ENCODE data around the gene FIGLA. TPM values are rescaled to one million over a fixed set of nuclear protein-coding genes. Genes with fewer than 3 reads are reported as not detected.
A peak's percentile ranks its signal among the peaks of the same experiment; 100 is the strongest.

The FIGLA gene, protein sequence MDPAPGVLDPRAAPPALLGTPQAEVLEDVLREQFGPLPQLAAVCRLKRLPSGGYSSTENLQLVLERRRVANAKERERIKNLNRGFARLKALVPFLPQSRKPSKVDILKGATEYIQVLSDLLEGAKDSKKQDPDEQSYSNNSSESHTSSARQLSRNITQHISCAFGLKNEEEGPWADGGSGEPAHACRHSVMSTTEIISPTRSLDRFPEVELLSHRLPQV
- polyA plus RNA-seq, result not detected
- long read RNA-seq, donor 1, result 0 reads
- long read RNA-seq, donor 2, result 0 reads
- long read RNA-seq, donor 3, result 0 reads
- long read RNA-seq, donor 4, result 0 reads
- long read RNA-seq, donor 5, result 0 reads
- long read RNA-seq, donor 6, result 0 reads
- long read RNA-seq, donor 7, result 0 reads
- long read RNA-seq, donor 8, result 0 reads
- long read RNA-seq, donor 9, result 0 reads
- long read RNA-seq, donor 10, result 0 reads
- long read RNA-seq, donor 11, result 0 reads

DNA sequence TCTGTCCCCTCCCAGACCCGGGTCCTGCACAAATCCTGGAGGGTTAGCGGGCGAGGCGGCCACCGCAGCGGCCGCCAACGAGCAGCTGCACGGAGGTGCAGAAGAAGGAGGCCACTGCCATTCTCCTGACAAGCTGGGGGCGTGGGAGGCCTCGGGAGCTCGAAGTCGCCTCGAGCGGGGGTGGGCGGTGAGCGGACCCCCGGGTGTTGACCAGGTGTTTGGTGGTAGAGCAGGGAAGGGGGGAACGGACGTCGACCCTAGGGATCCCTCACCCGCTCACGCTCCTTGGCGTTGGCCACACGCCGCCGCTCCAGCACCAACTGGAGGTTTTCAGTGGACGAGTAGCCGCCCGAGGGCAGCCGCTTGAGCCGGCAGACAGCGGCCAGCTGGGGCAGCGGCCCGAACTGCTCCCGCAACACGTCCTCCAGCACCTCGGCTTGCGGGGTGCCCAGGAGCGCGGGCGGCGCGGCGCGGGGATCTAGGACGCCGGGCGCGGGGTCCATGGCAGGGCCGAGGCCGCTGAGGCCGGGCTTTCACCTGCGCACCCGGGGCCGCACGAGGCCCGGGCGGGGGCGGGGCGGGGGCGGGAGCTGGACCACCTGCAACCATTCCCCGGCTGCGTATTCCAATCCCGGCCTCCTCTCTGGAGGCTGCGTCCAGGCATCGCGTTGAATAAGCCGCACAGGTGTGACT is at the start of gene FIGLA:
Gene FIGLA (minus strand): TSS at position 508 of the 693 bp plus-strand sequence. CDS start 5 bp downstream, at position 503.
- Histone ChIP-seq H3K27ac (ENCODE audit: low read length) (no peak within 1 kb of the TSS), H3K36me3 (ENCODE audit: control insufficient read depth, insufficient read depth, low read length) (no peaks in the 10 kb centered on the region), H3K27me3 (ENCODE audit: control insufficient read depth, insufficient read depth, low read length) (peaks cover 77% of the 10 kb centered on the region), H3K4me1 (ENCODE audit: control insufficient read depth, insufficient read depth, low read length) (peaks cover 3% of the 10 kb centered on the region), H3K9me3 (ENCODE audit: control insufficient read depth, low read depth, low read length) (peaks cover 5% of the 10 kb centered on the region), H3K4me3 (ENCODE audit: low read length) (no peak within 1 kb of the TSS)
- no CpG with 5 or more reads among the region's 69 CpGs for WGBS (ENCODE audit: insufficient coverage, low lambda C conversion rate)
- peak in 1 of 2 donors; percentile 11 for DNase-seq

GRCh38 chr2:70837980-70838925 is 47.8 kb upstream of the FIGLA start:
- no CpG with 5 or more reads among the region's 10 CpGs for WGBS (ENCODE audit: insufficient coverage, low lambda C conversion rate)
- DNase-seq, result no peak
- Histone ChIP-seq H3K4me3 (ENCODE audit: low read length) (no peak overlapping the region), H3K4me1 (ENCODE audit: control insufficient read depth, insufficient read depth, low read length) (no peaks in the 10 kb centered on the region), H3K27me3 (ENCODE audit: control insufficient read depth, insufficient read depth, low read length) (peaks cover 11% of the 10 kb centered on the region), H3K9me3 (ENCODE audit: control insufficient read depth, low read depth, low read length) (no peaks in the 10 kb centered on the region), H3K36me3 (ENCODE audit: control insufficient read depth, insufficient read depth, low read length) (no peaks in the 10 kb centered on the region), H3K27ac (ENCODE audit: low read length) (no peak overlapping the region)

DNA sequence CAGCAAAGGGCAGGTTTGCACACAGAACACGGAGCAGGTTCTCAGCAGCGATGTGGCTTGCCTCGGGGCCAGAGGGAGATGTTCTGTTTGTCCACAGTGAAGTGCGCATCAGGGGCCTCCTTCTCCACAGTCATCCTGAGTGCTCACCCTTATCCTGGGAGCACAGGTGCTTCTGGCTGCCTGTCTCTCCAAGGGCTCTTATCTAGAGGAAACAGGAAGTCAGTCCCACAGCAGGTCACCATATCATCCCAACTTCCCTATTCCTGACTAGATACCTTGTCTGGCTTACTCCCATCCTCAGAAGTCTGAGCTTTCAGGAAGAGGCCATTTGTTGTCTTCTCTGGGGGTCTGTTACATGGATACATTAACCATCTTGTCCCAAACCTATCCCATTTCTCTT is 45.2 kb upstream of the FIGLA start, which contains the start of gene CD207:
Gene CD207 (minus strand): TSS at position 174 of the 400 bp plus-strand sequence. CDS start 40 bp downstream, at position 134.
- H3K27ac ChIP-seq (ENCODE audit: low read length), result no peak within 1 kb of the TSS
- WGBS (ENCODE audit: insufficient coverage, low lambda C conversion rate), result no CpG with 5 or more reads among the region's 4 CpGs

DNA sequence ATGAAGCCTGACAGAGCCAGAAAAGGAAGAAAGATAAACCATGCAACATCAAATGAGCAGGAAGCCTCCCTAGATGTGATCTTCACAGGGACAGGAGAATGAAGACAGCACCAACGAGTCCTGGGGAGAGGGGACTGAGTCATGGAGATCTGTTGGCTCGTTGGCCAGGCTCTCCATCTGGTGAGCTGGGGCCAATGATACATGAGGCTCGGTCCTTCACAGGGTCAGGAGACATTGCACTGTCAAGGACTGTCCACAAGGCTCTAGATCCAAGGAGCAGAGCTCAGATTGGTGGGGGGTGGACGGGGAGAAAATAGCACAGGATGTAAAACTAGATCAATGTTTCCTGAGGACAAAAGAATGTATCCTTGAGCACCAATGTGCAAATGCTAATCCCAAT is 44.4 kb upstream of the FIGLA start:
- DNase-seq, result no peak
- no CpG with 5 or more reads among the region's 4 CpGs for WGBS (ENCODE audit: insufficient coverage, low lambda C conversion rate)
- Histone ChIP-seq H3K4me1 (ENCODE audit: control insufficient read depth, insufficient read depth, low read length) (no peaks in the 10 kb centered on the region), H3K36me3 (ENCODE audit: control insufficient read depth, insufficient read depth, low read length) (no peaks in the 10 kb centered on the region), H3K9me3 (ENCODE audit: control insufficient read depth, low read depth, low read length) (no peaks in the 10 kb centered on the region), H3K27ac (ENCODE audit: low read length) (no peak overlapping the region), H3K4me3 (ENCODE audit: low read length) (no peak overlapping the region), H3K27me3 (ENCODE audit: control insufficient read depth, insufficient read depth, low read length) (peaks cover 11% of the 10 kb centered on the region)

More for the DNA sequence above, 45.2 kb upstream of the FIGLA start, which contains the start of gene CD207:
- Histone ChIP-seq H3K4me3 (ENCODE audit: low read length) (no peak within 1 kb of the TSS), H3K27me3 (ENCODE audit: control insufficient read depth, insufficient read depth, low read length) (peaks cover 7% of the 10 kb centered on the region), H3K4me1 (ENCODE audit: control insufficient read depth, insufficient read depth, low read length) (no peaks in the 10 kb centered on the region), H3K9me3 (ENCODE audit: control insufficient read depth, low read depth, low read length) (no peaks in the 10 kb centered on the region), H3K36me3 (ENCODE audit: control insufficient read depth, insufficient read depth, low read length) (no peaks in the 10 kb centered on the region)
- DNase-seq, result no peak

DNA sequence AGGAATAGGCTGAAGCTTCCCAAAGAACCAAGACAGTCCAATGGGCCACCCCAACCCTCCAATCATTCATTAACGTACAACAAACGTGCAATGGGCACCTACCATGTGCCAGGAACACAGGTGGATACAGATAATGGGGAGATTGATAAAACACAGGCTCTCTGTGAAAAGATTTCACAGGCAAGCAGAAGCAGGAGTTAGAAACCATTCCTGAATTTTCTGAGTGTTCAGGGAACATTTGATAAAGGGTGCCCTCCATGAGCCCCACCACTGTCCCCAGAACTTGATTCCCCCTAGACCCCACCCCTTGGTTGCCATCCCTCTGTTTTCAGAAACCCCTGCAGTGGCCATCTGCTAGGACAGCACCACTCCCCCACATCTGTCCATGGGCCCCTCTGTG is 43.7 kb upstream of the FIGLA start:
- no peak for DNase-seq
- Histone ChIP-seq H3K36me3 (ENCODE audit: control insufficient read depth, insufficient read depth, low read length) (no peaks in the 10 kb centered on the region), H3K27ac (ENCODE audit: low read length) (no peak overlapping the region), H3K4me3 (ENCODE audit: low read length) (no peak overlapping the region), H3K9me3 (ENCODE audit: control insufficient read depth, low read depth, low read length) (no peaks in the 10 kb centered on the region), H3K27me3 (ENCODE audit: control insufficient read depth, insufficient read depth, low read length) (peaks cover 11% of the 10 kb centered on the region), H3K4me1 (ENCODE audit: control insufficient read depth, insufficient read depth, low read length) (no peaks in the 10 kb centered on the region)
- WGBS (ENCODE audit: insufficient coverage, low lambda C conversion rate), result 93% methylated on average over 2 of the region's 2 CpGs

DNA sequence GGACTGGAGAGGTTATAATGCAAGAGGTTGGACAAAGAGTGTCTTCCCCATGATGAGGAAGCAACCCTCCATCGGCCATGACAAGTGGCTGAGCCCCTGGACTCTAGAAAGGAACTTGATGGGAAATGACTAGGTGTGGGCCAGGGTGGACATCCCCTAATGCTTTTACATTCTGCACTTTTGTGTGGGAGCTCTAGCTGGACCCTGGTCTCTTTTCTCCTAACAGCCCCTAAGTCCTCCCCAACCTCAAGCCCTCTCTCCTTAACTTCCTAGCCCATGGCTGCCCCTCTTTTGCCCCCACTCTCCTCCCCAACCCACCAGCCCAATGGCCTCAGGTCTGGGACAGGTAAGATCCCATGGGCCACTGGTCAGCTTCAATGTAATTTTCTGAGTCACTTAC is 42.8 kb upstream of the FIGLA start:
- H3K27me3 ChIP-seq (ENCODE audit: control insufficient read depth, insufficient read depth, low read length), result peaks cover 11% of the 10 kb centered on the region
- no peak overlapping the region for H3K4me3 ChIP-seq (ENCODE audit: low read length)
- H3K4me1 ChIP-seq (ENCODE audit: control insufficient read depth, insufficient read depth, low read length), result no peaks in the 10 kb centered on the region
- no peaks in the 10 kb centered on the region for H3K36me3 ChIP-seq (ENCODE audit: control insufficient read depth, insufficient read depth, low read length)
- no peak for DNase-seq
- WGBS (ENCODE audit: insufficient coverage, low lambda C conversion rate), result no CpG with 5 or more reads among the region's 1 CpG
- no peaks in the 10 kb centered on the region for H3K9me3 ChIP-seq (ENCODE audit: control insufficient read depth, low read depth, low read length)
- H3K27ac ChIP-seq (ENCODE audit: low read length), result no peak overlapping the region

GRCh38 chr2:70832386-70832785 is 41.9 kb upstream of the FIGLA start:
- no peaks in the 10 kb centered on the region for H3K36me3 ChIP-seq (ENCODE audit: control insufficient read depth, insufficient read depth, low read length)
- H3K4me3 ChIP-seq (ENCODE audit: low read length), result no peak overlapping the region
- H3K27ac ChIP-seq (ENCODE audit: low read length), result no peak overlapping the region
- H3K4me1 ChIP-seq (ENCODE audit: control insufficient read depth, insufficient read depth, low read length), result no peaks in the 10 kb centered on the region
- DNase-seq, result no peak
- WGBS (ENCODE audit: insufficient coverage, low lambda C conversion rate), result no CpG with 5 or more reads among the region's 2 CpGs
- no peaks in the 10 kb centered on the region for H3K9me3 ChIP-seq (ENCODE audit: control insufficient read depth, low read depth, low read length)
- H3K27me3 ChIP-seq (ENCODE audit: control insufficient read depth, insufficient read depth, low read length), result peaks cover 11% of the 10 kb centered on the region

- no peaks in the 10 kb centered on the region for H3K4me1 ChIP-seq (ENCODE audit: control insufficient read depth, insufficient read depth, low read length)
- WGBS (ENCODE audit: insufficient coverage, low lambda C conversion rate), result no CpG with 5 or more reads among the region's 6 CpGs
Observed at GRCh38 chr2:70831861-70832260, 41.4 kb upstream of the FIGLA start.

DNA sequence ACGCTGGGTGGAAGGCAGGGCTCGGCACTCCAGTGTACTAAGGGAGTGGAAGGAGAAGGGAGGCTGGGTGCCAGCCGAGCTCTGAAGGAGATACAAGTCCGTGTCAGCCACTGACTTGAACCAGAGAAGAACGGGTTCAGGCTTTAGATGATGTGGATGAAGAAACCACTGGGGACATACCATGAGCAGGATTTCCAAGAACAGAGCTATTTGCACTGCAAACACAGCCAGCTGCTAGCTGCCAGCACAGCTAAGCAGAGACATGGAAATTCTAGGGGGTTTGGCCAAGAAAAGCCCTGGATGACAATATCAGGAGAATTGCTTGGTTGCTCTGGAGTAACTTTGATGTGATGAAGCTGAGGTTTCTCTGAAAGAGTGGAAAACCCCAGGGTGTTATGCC is 39.9 kb upstream of the FIGLA start:
- Histone ChIP-seq H3K36me3 (ENCODE audit: control insufficient read depth, insufficient read depth, low read length) (no peaks in the 10 kb centered on the region), H3K27me3 (ENCODE audit: control insufficient read depth, insufficient read depth, low read length) (peaks cover 11% of the 10 kb centered on the region), H3K27ac (ENCODE audit: low read length) (no peak overlapping the region), H3K4me1 (ENCODE audit: control insufficient read depth, insufficient read depth, low read length) (no peaks in the 10 kb centered on the region), H3K9me3 (ENCODE audit: control insufficient read depth, low read depth, low read length) (no peaks in the 10 kb centered on the region), H3K4me3 (ENCODE audit: low read length) (no peak overlapping the region)
- WGBS (ENCODE audit: insufficient coverage, low lambda C conversion rate), result no CpG with 5 or more reads among the region's 5 CpGs
- no peak for DNase-seq

More at GRCh38 chr2:70831861-70832260, 41.4 kb upstream of the FIGLA start:
- no peak for DNase-seq
- no peaks in the 10 kb centered on the region for H3K9me3 ChIP-seq (ENCODE audit: control insufficient read depth, low read depth, low read length)
- H3K36me3 ChIP-seq (ENCODE audit: control insufficient read depth, insufficient read depth, low read length), result no peaks in the 10 kb centered on the region
- H3K4me3 ChIP-seq (ENCODE audit: low read length), result no peak overlapping the region
- H3K27ac ChIP-seq (ENCODE audit: low read length), result no peak overlapping the region
- H3K27me3 ChIP-seq (ENCODE audit: control insufficient read depth, insufficient read depth, low read length), result peaks cover 11% of the 10 kb centered on the region

DNA sequence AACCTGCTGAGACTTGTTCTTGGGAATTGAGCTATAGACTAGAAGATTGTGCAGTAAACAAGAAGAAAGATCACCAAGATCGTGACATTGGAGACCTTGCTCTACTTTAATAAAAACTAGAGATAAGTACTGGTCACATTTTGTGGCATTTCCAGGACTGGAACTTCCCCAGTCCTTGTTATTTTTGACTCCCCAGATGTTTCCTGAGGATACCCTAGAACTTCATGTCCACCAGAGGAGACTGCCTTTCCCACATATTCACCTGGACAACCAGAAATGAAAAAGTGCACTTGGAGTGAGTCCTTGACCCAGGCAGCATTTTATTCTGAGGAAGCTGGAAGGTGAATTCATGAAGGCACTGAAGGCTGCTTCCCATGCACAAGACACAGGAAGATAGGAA is 39.5 kb upstream of the FIGLA start:
- H3K4me3 ChIP-seq (ENCODE audit: low read length), result no peak overlapping the region
- no peak overlapping the region for H3K27ac ChIP-seq (ENCODE audit: low read length)
- H3K9me3 ChIP-seq (ENCODE audit: control insufficient read depth, low read depth, low read length), result no peaks in the 10 kb centered on the region
- 75% methylated on average over 1 of the region's 1 CpG for WGBS (ENCODE audit: insufficient coverage, low lambda C conversion rate)
- no peaks in the 10 kb centered on the region for H3K4me1 ChIP-seq (ENCODE audit: control insufficient read depth, insufficient read depth, low read length)
- H3K27me3 ChIP-seq (ENCODE audit: control insufficient read depth, insufficient read depth, low read length), result peaks cover 11% of the 10 kb centered on the region
- H3K36me3 ChIP-seq (ENCODE audit: control insufficient read depth, insufficient read depth, low read length), result no peaks in the 10 kb centered on the region
- no peak for DNase-seq

Data from large intestine (tissue), 12 donors.